IMR-90 (cell line): ENCODE data around the gene HCFC1R1. TPM values are rescaled to one million over a fixed set of nuclear protein-coding genes. Genes with fewer than 3 reads are reported as not detected.

Experiments used
- ATAC-seq: fragments of 200-7000 bp; cut with Tn5 transposase; 2 replicates; pipeline ENCODE4 v1.9.1; 2020; ENCODE audit warnings: low read depth, mild to moderate bottlenecking, moderate library complexity
- BruUV-seq: library from RNA; stranded (reverse); fragments of 400-500 nt; replicated peaks from 2 replicates; lab custom pipeline; 2021; lab: Mats Ljungman, UMichigan
- CTCF ChIA-PET: fragments of 300-600 bp; formaldehyde crosslinking; extraction: SDS; loops from one replicate; lab custom pipeline; 2021; ENCODE audit warnings: antibody characterized with exemption; lab: Yijun Ruan, JAX
- POLR2A ChIA-PET: fragments of 300-600 bp; sonication (Branson Sonifier 250); formaldehyde crosslinking; loops from one replicate; lab custom pipeline; 2022; ENCODE audit warnings: antibody characterized with exemption; ENCODE audit not compliant: unreplicated experiment; lab: Charles Lee
- DNase-seq: peaks from one replicate; pipeline ENCODE4 v3.0.0; 2013
- H2AFZ ChIP-seq: replicated peaks from 2 replicates; pipeline ENCODE3; 2013; ENCODE audit warnings: low read length, mild to moderate bottlenecking; ENCODE audit not compliant: poor library complexity
- H2AK5ac ChIP-seq: 2 replicates; pipeline ENCODE4 v1.6.1; 2013; ENCODE audit warnings: low read depth, low read length, inconsistent platforms
- H2AK9ac ChIP-seq: replicated peaks from 2 replicates; pipeline ENCODE3; 2013; ENCODE audit warnings: mild to moderate bottlenecking, low read depth, low read length, moderate library complexity; ENCODE audit not compliant: poor library complexity
- H2BK120ac ChIP-seq: 2 replicates; pipeline ENCODE4 v1.6.1; 2013; ENCODE audit warnings: low read depth, low read length, inconsistent platforms
- H2BK15ac ChIP-seq: 3 replicates; pipeline ENCODE4 v1.6.1; 2013; ENCODE audit warnings: low read depth, low read length, inconsistent platforms
- H2BK20ac ChIP-seq: 2 replicates; pipeline ENCODE4 v1.6.1; 2013; ENCODE audit warnings: low read depth, mild to moderate bottlenecking, inconsistent platforms, low read length, moderate library complexity
- H2BK5ac ChIP-seq: 2 replicates; pipeline ENCODE4 v1.6.1; 2013; ENCODE audit warnings: mild to moderate bottlenecking, low read depth, low read length, inconsistent platforms; ENCODE audit not compliant: poor library complexity, severe bottlenecking
- H3K14ac ChIP-seq: replicated peaks from 2 replicates; pipeline ENCODE4 v1.6.1; 2013; ENCODE audit warnings: low read depth, low read length, inconsistent platforms
- H3K18ac ChIP-seq: 2 replicates; pipeline ENCODE4 v1.6.1; 2013; ENCODE audit warnings: low read depth, low read length, control low read depth
- H3K23ac ChIP-seq: 2 replicates; pipeline ENCODE4 v1.6.1; 2013; ENCODE audit warnings: low read depth, low read length, inconsistent platforms
- H3K27ac ChIP-seq: 2 replicates; pipeline ENCODE4 v1.5.1; 2013; ENCODE audit warnings: mild to moderate bottlenecking, control low read depth, low read length; ENCODE audit not compliant: insufficient read depth
- H3K27me3 ChIP-seq: 2 replicates; pipeline ENCODE4 v1.6.1; 2013; ENCODE audit warnings: low read length; ENCODE audit not compliant: control insufficient read depth, insufficient read depth
- H3K36me3 ChIP-seq: 2 replicates; pipeline ENCODE4 v1.6.1; 2013; ENCODE audit warnings: low read length, mixed read lengths; ENCODE audit not compliant: control insufficient read depth, insufficient read depth
- H3K4ac ChIP-seq: 2 replicates; pipeline ENCODE4 v1.6.1; 2013; ENCODE audit warnings: low read depth, low read length, inconsistent platforms
- H3K4me1 ChIP-seq: 2 replicates; pipeline ENCODE4 v1.6.1; 2013; ENCODE audit warnings: low read length, mixed read lengths; ENCODE audit not compliant: control insufficient read depth, insufficient read depth
- H3K4me2 ChIP-seq: 2 replicates; pipeline ENCODE4 v1.6.1; 2013; ENCODE audit warnings: low read depth, mild to moderate bottlenecking, control low read depth, low read length, moderate library complexity
- H3K4me3 ChIP-seq: 2 replicates; pipeline ENCODE4 v1.5.1; 2013; ENCODE audit warnings: low read depth, mild to moderate bottlenecking, control low read depth, low read length, moderate library complexity; ENCODE audit not compliant: insufficient read depth
- H3K56ac ChIP-seq: 2 replicates; pipeline ENCODE4 v1.6.1; 2013; ENCODE audit warnings: low read length, inconsistent platforms; ENCODE audit not compliant: insufficient read depth; ENCODE audit errors: extremely low read depth
- H3K79me1 ChIP-seq, 2 experiments: 2 replicates each; pipeline ENCODE4 v1.6.1; 2013; ENCODE audit warnings: low read length in 2 of 2, inconsistent platforms in 1 of 2, low read depth in 1 of 2
- H3K9ac ChIP-seq: 2 replicates; pipeline ENCODE4 v1.6.1; 2013; ENCODE audit warnings: low read depth, low read length, control low read depth
- H3K9me1 ChIP-seq: 2 replicates; pipeline ENCODE4 v1.6.1; 2013; ENCODE audit warnings: low read length, inconsistent platforms; ENCODE audit not compliant: insufficient read depth
- H3K9me3 ChIP-seq: 2 replicates; pipeline ENCODE4 v1.6.1; 2013; ENCODE audit warnings: low read length; ENCODE audit not compliant: control insufficient read depth, insufficient read depth
- H4K20me1 ChIP-seq: 2 replicates; pipeline ENCODE4 v1.6.1; 2013; ENCODE audit warnings: low read length, inconsistent platforms; ENCODE audit not compliant: insufficient read depth
- H4K5ac ChIP-seq: 2 replicates; pipeline ENCODE4 v1.6.1; 2013; ENCODE audit warnings: mild to moderate bottlenecking, low read depth, low read length, control low read depth
- H4K8ac ChIP-seq, 2 experiments: 2 replicates each; pipeline ENCODE4 v1.6.1; 2013; ENCODE audit warnings: low read depth in 2 of 2, low read length in 2 of 2, control low read depth in 1 of 2, inconsistent platforms in 1 of 2
- H4K91ac ChIP-seq: 2 replicates; pipeline ENCODE4 v1.6.1; 2013; ENCODE audit warnings: low read depth, low read length, inconsistent platforms; ENCODE audit not compliant: insufficient read depth
- BHLHE40 ChIP-seq: fragments of 150-350 bp; IDR thresholded peaks from 2 replicates; pipeline ENCODE4 v1.6.1; 2016; ENCODE audit warnings: mild to moderate bottlenecking, low read depth, low read length
- CEBPB ChIP-seq: IDR thresholded peaks from 2 replicates; pipeline ENCODE4 v1.6.1; 2012; ENCODE audit warnings: low read depth, low read length, improper control_type of control experiment
- CHD1 ChIP-seq: IDR thresholded peaks from 2 replicates; pipeline ENCODE4 v1.6.1; 2012; ENCODE audit warnings: low read depth, low read length, improper control_type of control experiment
- ELK1 ChIP-seq: fragments of 150-350 bp; IDR thresholded peaks from 2 replicates; pipeline ENCODE4 v1.6.1; 2016; ENCODE audit warnings: low read depth, mild to moderate bottlenecking, low read length, moderate library complexity, borderline replicate concordance
- FOS ChIP-seq: fragments of 150-350 bp; IDR thresholded peaks from 2 replicates; pipeline ENCODE4 v1.6.1; 2016; ENCODE audit warnings: low read depth, low read length
- MAFK ChIP-seq: IDR thresholded peaks from 2 replicates; pipeline ENCODE4 v1.6.1; 2012; ENCODE audit warnings: low read depth, low read length, improper control_type of control experiment
- MAZ ChIP-seq: IDR thresholded peaks from 2 replicates; pipeline ENCODE4 v1.6.1; 2012; ENCODE audit warnings: low read depth, mild to moderate bottlenecking, low read length, improper control_type of control experiment, moderate library complexity, borderline replicate concordance
- MXI1 ChIP-seq: IDR thresholded peaks from 2 replicates; pipeline ENCODE4 v1.6.1; 2012; ENCODE audit warnings: low read depth, mild to moderate bottlenecking, low read length, moderate library complexity, borderline replicate concordance
- NFE2L2 ChIP-seq: fragments of 150-350 bp; IDR thresholded peaks from 2 replicates; pipeline ENCODE4 v1.6.1; 2016; ENCODE audit warnings: low read depth, mild to moderate bottlenecking, low read length
- POLR2A ChIP-seq: IDR thresholded peaks from 2 replicates; pipeline ENCODE4 v1.6.1; 2012; ENCODE audit warnings: mild to moderate bottlenecking, low read depth, low read length
- RCOR1 ChIP-seq: IDR thresholded peaks from 2 replicates; pipeline ENCODE4 v1.6.1; 2012; ENCODE audit warnings: mild to moderate bottlenecking, low read length, improper control_type of control experiment; ENCODE audit not compliant: insufficient replicate concordance
- RFX5 ChIP-seq: IDR thresholded peaks from 2 replicates; pipeline ENCODE4 v1.8.0; 2012; ENCODE audit warnings: low read depth, mild to moderate bottlenecking, low read length, moderate library complexity
- SMC3 ChIP-seq: fragments of 150-350 bp; IDR thresholded peaks from 2 replicates; pipeline ENCODE4 v1.6.1; 2016; ENCODE audit warnings: low read depth, mild to moderate bottlenecking, antibody characterized with exemption, low read length, moderate library complexity
- WGBS, 2 experiments: methylation state at CpG; one replicate each; pipeline versions ENCODE4 v1.1.5 to v1.1.7; 2013; ENCODE audit warnings: missing lambda C conversion rate in 2 of 2; ENCODE audit not compliant: insufficient read length in 1 of 2; ENCODE audit errors: extremely low coverage in 2 of 2; 5-methylcytosine and 5-hydroxymethylcytosine counted together
- dilution Hi-C: fragments of 300-500 bp; cut with HindIII; formaldehyde crosslinking; loops from one replicate; pipeline ENCODE4 v1.14.3; 2018; ENCODE audit warnings: low sequenced_read_pairs; ENCODE audit not compliant: unreplicated experiment
- in situ Hi-C: fragments of 300-500 bp; cut with MboI; formaldehyde crosslinking; loops from 3 replicates; pipeline ENCODE4 v1.14.3; 2019; ENCODE audit warnings: low sequenced_read_pairs, inconsistent platforms, mixed read lengths
- intact Hi-C: fragments of 100-400 bp; cut with micrococcal nuclease; formaldehyde crosslinking; loops from 2 replicates; pipeline ENCODE4 v1.10.0; 2022
- polyA plus RNA-seq, 3 experiments: library from polyadenylated mRNA; depleted of rRNA; stranded (reverse); fragments of >200 nt; gene quantifications; 2 replicates each; pipeline ENCODE4 v1.2.3, GENCODE V29; 2012; ENCODE audit warnings: low replicate concordance in 1 of 3
- total RNA-seq: library from RNA; depleted of rRNA; stranded (reverse); fragments of >200 nt; gene quantifications from 2 replicates; pipeline ENCODE4 v1.2.3, GENCODE V29; 2012
- TF ChIP-seq, protein P1 (sequence below): fragments of 150-350 bp; IDR thresholded peaks from 2 replicates; pipeline ENCODE4 v1.6.1; 2017; ENCODE audit warnings: mild to moderate bottlenecking, antibody characterized with exemption, low read length, low read depth
- TF ChIP-seq, protein P2 (sequence below): conservative IDR thresholded peaks from 2 replicates; pipeline ENCODE4 v1.5.1; 2012; ENCODE audit warnings: mild to moderate bottlenecking, low read depth, low read length, improper control_type of control experiment

HCFC1R1 gene
- total and polyA plus RNA-seq, 2 of the 4 experiments (the other 2 are of a cell fraction), result 7.2 to 57.9 TPM

GRCh38 chr16:3051494-3051893 is 27.8 kb upstream of the HCFC1R1 start:
- H2AK5ac ChIP-seq, result no peak overlapping the region
- no peak overlapping the region for H3K56ac ChIP-seq
- H3K36me3 ChIP-seq, result no peaks in the 10 kb centered on the region
- H3K4me3 ChIP-seq, result no peak overlapping the region
- dilution Hi-C loops (no loop called here), intact Hi-C loops (no loop called here), in situ Hi-C loops (no loop called here)
- TF ChIP-seq CEBPB (no peak), MAFK (no peak), ELK1 (no peak), CHD1 (no peak), MXI1 (no peak), RFX5 (no peak), RCOR1 (no peak), NFE2L2 (no peak), SMC3 (no peak), MAZ (no peak), POLR2A (no peak), BHLHE40 (no peak), FOS (no peak)
- TF ChIP-seq, protein P1, sequence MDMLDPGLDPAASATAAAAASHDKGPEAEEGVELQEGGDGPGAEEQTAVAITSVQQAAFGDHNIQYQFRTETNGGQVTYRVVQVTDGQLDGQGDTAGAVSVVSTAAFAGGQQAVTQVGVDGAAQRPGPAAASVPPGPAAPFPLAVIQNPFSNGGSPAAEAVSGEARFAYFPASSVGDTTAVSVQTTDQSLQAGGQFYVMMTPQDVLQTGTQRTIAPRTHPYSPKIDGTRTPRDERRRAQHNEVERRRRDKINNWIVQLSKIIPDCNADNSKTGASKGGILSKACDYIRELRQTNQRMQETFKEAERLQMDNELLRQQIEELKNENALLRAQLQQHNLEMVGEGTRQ, result no peak
- TF ChIP-seq, protein P2, sequence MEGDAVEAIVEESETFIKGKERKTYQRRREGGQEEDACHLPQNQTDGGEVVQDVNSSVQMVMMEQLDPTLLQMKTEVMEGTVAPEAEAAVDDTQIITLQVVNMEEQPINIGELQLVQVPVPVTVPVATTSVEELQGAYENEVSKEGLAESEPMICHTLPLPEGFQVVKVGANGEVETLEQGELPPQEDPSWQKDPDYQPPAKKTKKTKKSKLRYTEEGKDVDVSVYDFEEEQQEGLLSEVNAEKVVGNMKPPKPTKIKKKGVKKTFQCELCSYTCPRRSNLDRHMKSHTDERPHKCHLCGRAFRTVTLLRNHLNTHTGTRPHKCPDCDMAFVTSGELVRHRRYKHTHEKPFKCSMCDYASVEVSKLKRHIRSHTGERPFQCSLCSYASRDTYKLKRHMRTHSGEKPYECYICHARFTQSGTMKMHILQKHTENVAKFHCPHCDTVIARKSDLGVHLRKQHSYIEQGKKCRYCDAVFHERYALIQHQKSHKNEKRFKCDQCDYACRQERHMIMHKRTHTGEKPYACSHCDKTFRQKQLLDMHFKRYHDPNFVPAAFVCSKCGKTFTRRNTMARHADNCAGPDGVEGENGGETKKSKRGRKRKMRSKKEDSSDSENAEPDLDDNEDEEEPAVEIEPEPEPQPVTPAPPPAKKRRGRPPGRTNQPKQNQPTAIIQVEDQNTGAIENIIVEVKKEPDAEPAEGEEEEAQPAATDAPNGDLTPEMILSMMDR, result no peak
- no peak overlapping the region for H4K5ac ChIP-seq
- no peaks in the 10 kb centered on the region for H4K20me1 ChIP-seq
- no peaks in the 10 kb centered on the region for H3K9me3 ChIP-seq
- POLR2A ChIA-PET, result no interaction called here
- H3K4ac ChIP-seq, result no peak overlapping the region
- H3K4me1 ChIP-seq, result no peaks in the 10 kb centered on the region; the same call in 1 of the 2 replicates
- H3K9ac ChIP-seq, result no peak overlapping the region
- H3K14ac ChIP-seq, result no peak overlapping the region
- no peak overlapping the region for H2AK9ac ChIP-seq
- DNase-seq, result no peak
- no peak overlapping the region for H3K27ac ChIP-seq
- no TSS peak for BruUV-seq
- H3K23ac ChIP-seq, result no peak overlapping the region
- no peak overlapping the region for H3K18ac ChIP-seq
- no peak overlapping the region for H2BK15ac ChIP-seq
- H3K79me1 ChIP-seq, result no peaks in the 10 kb centered on the region
- CTCF ChIA-PET, result no interaction called here
- H4K8ac ChIP-seq, result no peak overlapping the region
- no peak overlapping the region for H2BK20ac ChIP-seq
- ATAC-seq, result no peak
- H3K27me3 ChIP-seq, result peaks cover 39% of the 10 kb centered on the region
- no peak overlapping the region for H4K91ac ChIP-seq
- H3K9me1 ChIP-seq, result peaks cover 3% of the 10 kb centered on the region; the same call in 1 of the 2 replicates
- no peak overlapping the region for H2BK120ac ChIP-seq
- H3K4me2 ChIP-seq, result no peak overlapping the region
- H2AFZ ChIP-seq, result no peak overlapping the region
- 59% methylated on average over 2 of the region's 9 CpGs; no CpG with 5 or more reads in 1 of the 2 experiments for WGBS, 2 experiments
- H2BK5ac ChIP-seq, result no peak overlapping the region
